Activated CD8-positive, alpha-beta T cell treated with anti-CD3 and anti-CD28 coated beads, Interleukin-2, amount 10 ng/mL, durations not matched to agents 7 days and 5 days (primary cell): ENCODE data around the gene IL26. TPM values are rescaled to one million over a fixed set of nuclear protein-coding genes. Genes with fewer than 3 reads are reported as not detected.
A peak's percentile ranks its signal among the peaks of the same experiment; 100 is the strongest.
"Not testable (repeated sequence)": the region's sequence is repeated elsewhere in the genome, so short reads cannot be mapped to it uniquely, and the experiment has no call there.

Experiments
- ATAC-seq: fragments of 150-1000 bp; cut with Tn5 transposase; one replicate; pipeline ENCODE4 v1.10.0; 2021; ENCODE audit warnings: moderate library complexity
- CTCF ChIA-PET: fragments of 350-600 bp; sonication (Branson Sonifier 250); formaldehyde crosslinking; loops from one replicate; lab custom pipeline; 2021; ENCODE audit warnings: antibody characterized with exemption; lab: Charles Lee
- POLR2A ChIA-PET: fragments of 350-600 bp; sonication (Branson Sonifier 250); formaldehyde crosslinking; loops from one replicate; lab custom pipeline; 2021; ENCODE audit warnings: antibody characterized with exemption; lab: Charles Lee
- DNase-seq: peaks from one replicate; pipeline ENCODE4 v3.0.0-alpha.2; 2020
- H3K27ac Mint-ChIP-seq: one replicate; pipeline ENCODE4 v1.8.0; 2021; ENCODE audit warnings: mild to moderate bottlenecking, mixed read lengths
- H3K27me3 Mint-ChIP-seq: one replicate; pipeline ENCODE4 v1.8.0; 2021; ENCODE audit warnings: low read depth, mixed read lengths
- H3K36me3 Mint-ChIP-seq: one replicate; pipeline ENCODE4 v1.8.0; 2021; ENCODE audit warnings: low read depth, mixed read lengths
- H3K4me1 Mint-ChIP-seq: one replicate; pipeline ENCODE4 v1.8.0; 2021; ENCODE audit warnings: low read depth, mixed read lengths
- H3K4me3 Mint-ChIP-seq: one replicate; pipeline ENCODE4 v1.8.0; 2021; ENCODE audit warnings: mild to moderate bottlenecking, mixed read lengths
- H3K9me3 Mint-ChIP-seq: one replicate; pipeline ENCODE4 v1.8.0; 2022; ENCODE audit warnings: mixed read lengths; ENCODE audit not compliant: insufficient read depth
- total RNA-seq, 2 experiments: library from RNA; stranded (reverse); gene quantifications; one replicate each; pipeline ENCODE4 v1.2.3, GENCODE V29; 2021

The IL26 gene
- total RNA-seq, 2 experiments from 2014 or later = 0.23 TPM; not detected in 1

DNA sequence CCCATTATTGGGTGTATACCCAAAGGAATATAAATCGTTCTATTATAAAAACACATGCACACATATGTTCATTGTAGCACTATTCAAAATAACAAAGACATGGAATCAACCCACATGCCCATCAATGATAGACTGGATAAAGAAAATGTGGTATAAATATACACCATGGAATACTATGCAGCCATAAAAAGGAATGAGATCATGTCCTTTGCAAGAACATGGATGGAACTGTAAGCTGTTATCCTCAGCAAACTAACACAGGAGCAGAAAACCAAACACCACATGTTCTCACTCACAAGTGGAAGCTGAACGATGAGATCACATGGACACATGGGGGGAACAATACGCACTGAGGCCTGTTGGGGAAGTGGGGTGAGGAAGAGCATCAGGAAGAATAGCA lies 50.8 kb downstream of the IL26 start:
- ATAC-seq, H3K4me3 Mint-ChIP-seq, H3K27ac Mint-ChIP-seq, H3K9me3 Mint-ChIP-seq, POLR2A ChIA-PET, H3K27me3 Mint-ChIP-seq, DNase-seq, H3K36me3 Mint-ChIP-seq: not testable (repeated sequence)
- peaks cover 54% of the 10 kb centered on the region for H3K4me1 Mint-ChIP-seq
- CTCF ChIA-PET = interaction anchor here (0.6 to 3.2 kb wide), 3 partner anchors 17 to 134 kb away, joined by 3 to 17 read pairs (median 3); no protein-coding TSS in a partner anchor

DNA sequence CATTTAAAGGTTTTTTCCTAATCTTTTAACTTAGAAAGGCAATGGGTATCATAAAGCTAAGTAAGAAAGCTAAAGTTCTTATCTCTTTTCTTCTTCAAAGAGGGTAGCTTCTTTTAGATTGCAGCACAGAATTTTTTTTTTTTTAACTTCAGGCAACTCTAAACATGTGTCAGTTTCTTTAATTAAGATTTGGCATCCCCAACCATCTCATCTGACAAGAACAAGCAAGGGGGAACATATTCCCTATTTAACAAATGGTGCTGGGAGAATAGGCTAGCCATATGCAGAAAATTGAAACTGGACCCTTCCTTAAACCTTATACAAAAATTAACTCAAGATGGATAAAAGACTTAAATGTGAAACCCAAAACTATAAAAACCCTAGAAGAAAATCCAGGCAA lies 51.8 kb downstream of the IL26 start:
- ATAC-seq = no peak
- no peak for DNase-seq
- ChIA-PET POLR2A (interaction anchor here (0.6 kb wide), 1 partner anchor 29 kb away, joined by 3 read pairs; no protein-coding TSS in a partner anchor), CTCF (interaction anchor here (0.6 to 3.2 kb wide), 5 partner anchors 8 to 136 kb away, joined by 3 to 17 read pairs (median 3); no protein-coding TSS in a partner anchor)
- Mint-ChIP-seq H3K27ac (no peak overlapping the region), H3K36me3 (no peaks in the 10 kb centered on the region), H3K9me3 (no peaks in the 10 kb centered on the region), H3K4me1 (peaks cover 50% of the 10 kb centered on the region), H3K27me3 (no peaks in the 10 kb centered on the region), H3K4me3 (no peak overlapping the region)

DNA sequence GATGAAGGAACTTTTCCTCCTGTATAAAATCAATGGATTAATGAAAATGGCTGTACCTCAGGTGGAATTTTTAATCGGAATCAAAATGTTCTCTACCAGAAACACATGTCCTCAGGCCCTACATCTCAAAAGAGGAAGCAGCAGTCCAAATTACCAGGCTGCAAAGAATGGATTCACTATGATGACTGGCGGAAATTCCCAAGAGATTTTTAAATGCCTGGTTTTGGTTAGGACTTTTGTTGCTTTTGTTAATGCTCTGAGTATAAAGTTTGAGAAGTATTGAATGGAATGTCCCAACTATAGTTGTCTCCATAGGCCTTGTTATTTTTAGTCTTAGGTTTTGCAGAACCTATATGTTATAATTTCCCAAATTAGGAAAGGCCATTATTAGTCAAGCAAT lies 54.9 kb downstream of the IL26 start:
- Mint-ChIP-seq H3K27me3 (no peaks in the 10 kb centered on the region), H3K9me3 (no peaks in the 10 kb centered on the region), H3K36me3 (peaks cover 1% of the 10 kb centered on the region), H3K4me1 (peaks cover 19% of the 10 kb centered on the region), H3K27ac (no peak overlapping the region), H3K4me3 (no peak overlapping the region)
- ATAC-seq = no peak
- DNase-seq = no peak
- ChIA-PET POLR2A (no interaction called here), CTCF (interaction anchor here (1.2 to 2.3 kb wide), 3 partner anchors 12 to 130 kb away, joined by 4 to 9 read pairs (median 6); no protein-coding TSS in a partner anchor)

DNA sequence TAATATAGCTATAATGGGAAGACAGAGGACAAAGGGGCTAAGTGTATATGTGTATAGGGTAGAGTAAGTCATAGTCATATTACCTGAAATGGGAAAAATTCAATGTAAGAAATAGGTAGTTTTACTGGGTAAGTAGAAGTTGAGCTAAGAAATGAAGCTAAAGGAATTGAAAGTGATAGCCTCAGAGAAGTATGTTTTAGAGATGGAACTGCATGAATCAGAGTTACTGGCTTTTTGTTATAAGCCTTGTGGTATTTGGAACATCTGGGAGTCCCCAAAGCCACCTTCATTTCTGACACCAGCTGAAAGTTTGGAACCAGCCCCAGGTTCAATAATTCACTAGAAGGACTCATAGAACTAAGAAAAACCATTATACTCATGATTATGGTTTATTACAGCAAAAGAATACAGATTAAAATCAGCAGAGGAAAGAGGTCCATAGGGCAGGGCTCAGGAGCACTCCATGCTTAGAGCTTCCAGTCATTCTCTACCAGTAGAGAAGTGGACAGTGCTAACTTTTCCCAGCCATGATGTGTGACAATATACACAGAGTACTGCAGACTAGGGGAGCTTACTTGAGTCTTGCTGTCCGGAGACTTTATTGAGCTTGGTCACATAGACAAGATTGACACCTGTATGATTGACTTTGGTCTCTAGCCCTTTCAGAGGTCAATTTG lies 56.3 kb downstream of the IL26 start:
- H3K4me3 Mint-ChIP-seq = no peak overlapping the region
- ChIA-PET CTCF (interaction anchor here (0.9 to 2.5 kb wide), 5 partner anchors 8 to 129 kb away, joined by 3 to 16 read pairs (median 3); partner anchors contain the start of gene IFNG), POLR2A (no interaction called here)
- H3K4me1 Mint-ChIP-seq = peaks cover 7% of the 10 kb centered on the region
- DNase-seq (no peak), ATAC-seq (no peak)
- no peak overlapping the region for H3K27ac Mint-ChIP-seq
- H3K36me3 Mint-ChIP-seq = peaks cover 1% of the 10 kb centered on the region
- no peaks in the 10 kb centered on the region for H3K9me3 Mint-ChIP-seq
- H3K27me3 Mint-ChIP-seq = no peaks in the 10 kb centered on the region

DNA sequence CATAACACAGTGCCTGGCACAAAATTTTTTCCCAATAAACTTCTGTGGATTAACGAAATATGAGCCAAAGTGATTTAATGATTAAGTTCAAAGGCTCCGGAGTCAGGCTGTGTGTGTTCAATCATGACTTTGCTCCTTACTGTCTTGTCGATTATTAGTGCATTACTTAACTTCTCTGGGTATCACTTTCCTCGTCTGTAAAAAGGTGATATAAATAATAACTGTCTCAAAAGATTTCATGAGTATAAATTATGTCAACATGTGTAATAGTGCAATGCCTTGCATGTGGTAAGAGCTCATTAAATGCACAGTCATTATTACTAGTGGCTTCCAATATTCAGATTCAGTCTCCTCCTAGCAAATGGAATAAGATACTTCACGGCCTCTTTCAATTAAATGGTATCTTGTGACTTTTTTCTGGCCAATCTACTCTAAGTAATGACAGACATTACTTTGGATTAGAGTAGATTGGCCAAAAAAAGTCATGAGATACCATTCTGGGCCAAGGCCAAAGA lies 59.2 kb downstream of the IL26 start:
- ChIA-PET POLR2A (no interaction called here), CTCF (interaction anchor here (1.2 to 1.8 kb wide), 4 partner anchors 9 to 125 kb away, joined by 5 to 8 read pairs (median 6); no protein-coding TSS in a partner anchor)
- no peaks in the 10 kb centered on the region for H3K27me3 Mint-ChIP-seq
- no peak for DNase-seq
- no peak for ATAC-seq
- H3K27ac Mint-ChIP-seq = no peak overlapping the region
- H3K4me1 Mint-ChIP-seq = peaks cover 16% of the 10 kb centered on the region
- peaks cover 1% of the 10 kb centered on the region for H3K36me3 Mint-ChIP-seq
- no peak overlapping the region for H3K4me3 Mint-ChIP-seq
- no peaks in the 10 kb centered on the region for H3K9me3 Mint-ChIP-seq

DNA sequence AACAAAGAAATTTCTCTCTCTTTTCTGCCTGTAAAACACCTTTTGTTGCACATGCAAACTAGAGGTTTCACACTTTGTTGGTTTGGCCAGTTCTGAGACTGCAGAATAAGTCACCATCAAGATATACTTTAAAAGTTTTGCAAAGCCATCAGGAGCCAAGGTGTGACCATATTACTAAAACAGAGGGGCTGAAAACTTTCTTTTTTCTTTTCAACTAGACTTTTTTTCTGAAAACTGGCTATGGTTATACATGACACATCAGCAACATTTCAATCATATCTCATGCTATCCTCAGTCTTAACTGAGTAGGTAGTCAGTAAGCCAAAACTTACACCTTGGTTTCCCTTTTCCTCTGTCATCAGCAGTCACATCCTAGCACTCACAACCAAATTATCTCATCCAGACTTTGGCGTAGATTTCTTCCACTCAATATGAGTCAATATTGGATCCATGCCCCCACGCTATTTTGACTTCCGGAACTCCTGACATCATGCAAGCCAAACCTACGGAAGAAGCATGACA lies 62.0 kb downstream of the IL26 start:
- Mint-ChIP-seq H3K27ac (peak overlapping the region; percentile 58), H3K4me3 (no peak overlapping the region), H3K4me1 (peaks cover 27% of the 10 kb centered on the region), H3K36me3 (peaks cover 1% of the 10 kb centered on the region), H3K9me3 (no peaks in the 10 kb centered on the region), H3K27me3 (no peaks in the 10 kb centered on the region)
- ATAC-seq (peak; percentile 19), DNase-seq (no peak)
- POLR2A ChIA-PET = no interaction called here
- CTCF ChIA-PET = interaction anchor here (1.1 kb wide), 1 partner anchor 125 kb away, joined by 3 read pairs; no protein-coding TSS in a partner anchor

DNA sequence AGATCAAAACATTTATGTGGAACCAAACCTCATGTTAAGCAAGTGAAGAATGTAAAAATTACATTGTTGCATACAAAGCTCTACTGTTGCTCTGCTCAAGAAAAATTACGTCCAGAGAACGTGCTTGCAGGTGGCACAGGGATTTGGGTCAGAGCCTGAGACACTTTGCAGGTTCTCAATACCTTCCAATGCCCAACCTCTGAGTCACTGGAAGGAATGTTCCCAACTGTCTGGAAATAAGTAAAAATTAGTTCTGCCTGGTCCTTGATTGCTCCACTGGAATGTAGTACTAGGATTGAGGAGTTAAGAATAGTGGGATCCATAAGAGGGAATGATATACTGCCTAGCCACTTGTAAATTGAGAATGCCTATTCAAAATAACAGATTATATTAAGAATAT lies 63.2 kb downstream of the IL26 start:
- POLR2A ChIA-PET = interaction anchor here (0.7 kb wide), 1 partner anchor 1029 kb away, joined by 3 read pairs; no protein-coding TSS in a partner anchor
- Mint-ChIP-seq H3K36me3 (peaks cover 4% of the 10 kb centered on the region), H3K4me3 (no peak overlapping the region), H3K27ac (no peak overlapping the region), H3K27me3 (no peaks in the 10 kb centered on the region), H3K9me3 (no peaks in the 10 kb centered on the region), H3K4me1 (peaks cover 38% of the 10 kb centered on the region)
- ATAC-seq (no peak), DNase-seq (no peak)
- CTCF ChIA-PET = interaction anchor here (0.8 to 1.1 kb wide), 4 partner anchors 10 to 124 kb away, joined by 3 read pairs; no protein-coding TSS in a partner anchor

DNA sequence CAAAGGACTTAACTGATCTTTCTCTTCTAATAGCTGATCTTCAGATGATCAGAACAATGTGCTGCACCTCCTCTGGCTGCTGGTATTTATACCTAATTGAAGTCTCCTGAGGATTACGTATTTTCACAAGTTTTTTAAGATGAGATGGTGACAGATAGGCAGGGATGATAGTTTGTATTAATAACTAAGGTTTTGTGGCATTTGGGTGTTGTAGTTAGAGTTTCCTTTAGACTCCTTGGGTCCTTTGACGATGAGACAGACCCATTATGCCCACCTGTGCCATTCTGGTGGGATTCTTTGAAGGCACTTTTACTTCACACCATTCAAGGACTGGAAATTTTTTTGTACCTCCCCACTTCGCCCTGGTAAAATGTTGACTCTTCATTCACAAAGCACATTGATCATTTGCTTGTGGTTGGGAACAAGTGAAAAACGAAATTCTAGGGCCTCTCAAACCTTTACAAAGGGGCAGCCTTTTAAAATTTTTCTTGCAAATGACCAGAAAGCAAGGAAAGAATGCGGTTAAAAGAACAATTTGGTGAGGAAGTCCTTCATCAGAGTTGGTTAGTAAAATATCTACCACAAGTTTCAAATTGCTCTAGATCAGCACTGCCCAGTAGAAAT lies 65.8 kb downstream of the IL26 start, which contains the start of gene IFNG:
Gene IFNG (minus strand): TSS at position 60 of the 624 bp plus-strand sequence. CDS start 125 bp downstream, outside the sequence.
- Mint-ChIP-seq H3K36me3 (peaks cover 5% of the 10 kb centered on the region), H3K9me3 (no peaks in the 10 kb centered on the region), H3K27ac (peak within 1 kb of the TSS; percentile 68), H3K4me1 (peaks cover 50% of the 10 kb centered on the region), H3K4me3 (peak within 1 kb of the TSS; percentile 73), H3K27me3 (no peaks in the 10 kb centered on the region)
- DNase-seq (peak; percentile 32), ATAC-seq (peak; percentile 63)
- CTCF ChIA-PET = interaction anchor here (0.7 to 4.9 kb wide), 13 partner anchors 9 to 158 kb away, joined by 3 to 223 read pairs (median 18); no protein-coding TSS in a partner anchor
- POLR2A ChIA-PET = interaction anchor here (0.7 to 1.0 kb wide), 2 partner anchors 40 to 42 kb away, joined by 3 to 4 read pairs; no protein-coding TSS in a partner anchor

DNA sequence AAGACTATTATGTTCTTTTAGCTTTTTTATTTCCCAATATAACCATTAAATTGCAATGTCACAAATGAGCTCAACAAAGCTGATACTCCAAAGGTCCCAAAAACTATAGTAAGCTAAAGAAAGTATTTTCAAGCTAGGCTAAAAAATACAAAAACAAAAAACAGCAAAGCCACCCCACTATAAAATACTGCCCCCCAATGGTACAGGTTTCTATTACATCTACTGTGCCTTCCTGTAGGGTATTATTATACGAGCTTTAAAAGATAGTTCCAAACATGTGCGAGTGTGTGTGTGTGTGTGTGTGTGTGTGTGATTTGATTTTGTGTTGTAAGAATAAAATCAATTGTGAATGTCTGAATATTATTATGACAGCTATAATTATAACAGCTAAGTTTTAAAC lies 67.2 kb downstream of the IL26 start:
- ChIA-PET CTCF (interaction anchor here (0.6 to 4.9 kb wide), 47 partner anchors 11 to 523 kb away, joined by 3 to 223 read pairs (median 6); partner anchors contain the start of genes IL26 and RAP1B), POLR2A (interaction anchor here (1.0 to 1.5 kb wide), 4 partner anchors 41 to 118 kb away, joined by 3 to 7 read pairs (median 4); no protein-coding TSS in a partner anchor)
- peaks cover 44% of the 10 kb centered on the region for H3K4me1 Mint-ChIP-seq
- H3K36me3 Mint-ChIP-seq = peaks cover 5% of the 10 kb centered on the region
- peak overlapping the region; percentile 28 for H3K27ac Mint-ChIP-seq
- ATAC-seq (peak; percentile 34), DNase-seq (peak; percentile 55)
- peak overlapping the region; percentile 60 for H3K4me3 Mint-ChIP-seq
- H3K9me3 Mint-ChIP-seq = no peaks in the 10 kb centered on the region
- no peaks in the 10 kb centered on the region for H3K27me3 Mint-ChIP-seq

DNA sequence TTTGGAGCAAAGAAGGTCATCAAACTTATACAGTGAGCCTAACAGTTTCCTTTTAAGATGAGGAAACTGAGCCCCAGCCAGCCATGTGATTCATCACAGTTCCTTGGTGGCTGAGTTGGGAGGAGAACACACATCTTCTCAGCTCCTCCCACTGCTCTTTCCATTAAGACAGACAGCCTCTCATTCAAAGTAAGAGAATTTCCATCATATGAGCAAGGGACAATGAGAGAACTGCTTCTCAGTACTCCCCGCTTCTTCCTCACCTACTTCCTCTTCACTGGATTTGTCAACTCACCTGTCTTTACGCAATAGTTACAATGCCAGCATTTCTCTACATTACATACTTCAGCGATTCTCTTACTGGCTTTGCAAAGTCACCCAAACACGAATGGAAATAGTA lies 68.2 kb downstream of the IL26 start:
- Mint-ChIP-seq H3K9me3 (no peaks in the 10 kb centered on the region), H3K27me3 (no peaks in the 10 kb centered on the region), H3K4me3 (peak overlapping the region; percentile 60), H3K4me1 (peaks cover 36% of the 10 kb centered on the region), H3K27ac (peak overlapping the region; percentile 19), H3K36me3 (peaks cover 5% of the 10 kb centered on the region)
- peak; percentile 23 for ATAC-seq
- POLR2A ChIA-PET = interaction anchor here (0.6 to 1.5 kb wide), 4 partner anchors 44 to 159 kb away, joined by 3 to 7 read pairs (median 4); no protein-coding TSS in a partner anchor
- CTCF ChIA-PET = interaction anchor here (0.6 to 4.9 kb wide), 27 partner anchors 9 to 160 kb away, joined by 3 to 223 read pairs (median 11); no protein-coding TSS in a partner anchor
- DNase-seq = no peak

DNA sequence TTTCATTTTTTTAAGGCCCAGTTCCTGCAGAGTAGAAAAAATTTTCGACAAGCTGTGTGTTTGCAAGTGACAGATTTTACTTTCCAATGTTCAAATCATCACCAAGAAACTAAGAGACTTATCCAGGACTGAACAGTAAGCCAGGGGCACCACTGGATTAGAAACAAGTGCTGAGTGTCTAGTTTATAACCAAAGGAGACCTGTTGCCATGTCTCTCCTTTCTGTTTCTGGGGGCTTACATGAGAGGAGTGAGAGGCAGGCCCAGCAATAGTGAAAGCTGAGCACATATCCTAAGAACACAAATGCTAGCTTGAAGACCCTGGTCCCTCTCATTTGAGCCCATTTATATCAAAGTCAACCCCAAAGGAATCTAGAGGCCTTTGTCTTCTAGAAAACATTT lies 69.0 kb downstream of the IL26 start:
- no peak for ATAC-seq
- POLR2A ChIA-PET = interaction anchor here (0.9 to 1.4 kb wide), 2 partner anchors 19 to 116 kb away, joined by 3 read pairs; no protein-coding TSS in a partner anchor

More for the DNA sequence above, 69.0 kb downstream of the IL26 start:
- no peaks in the 10 kb centered on the region for H3K27me3 Mint-ChIP-seq
- no peaks in the 10 kb centered on the region for H3K9me3 Mint-ChIP-seq
- no peak overlapping the region for H3K27ac Mint-ChIP-seq
- DNase-seq = no peak
- H3K4me1 Mint-ChIP-seq = peaks cover 36% of the 10 kb centered on the region
- peak overlapping the region; percentile 4 for H3K4me3 Mint-ChIP-seq
- H3K36me3 Mint-ChIP-seq = peaks cover 6% of the 10 kb centered on the region
- CTCF ChIA-PET = interaction anchor here (0.6 to 4.9 kb wide), 20 partner anchors 11 to 161 kb away, joined by 3 to 223 read pairs (median 18); no protein-coding TSS in a partner anchor
